SH-SY5Y (cell line): ENCODE data around the gene ZNF618.

Experiments used
- GATA2 ChIP-seq: IDR thresholded peaks from 2 replicates; pipeline ENCODE4 v1.6.1; 2011; ENCODE audit warnings: mild to moderate bottlenecking, low read depth, low read length
- GATA3 ChIP-seq: IDR thresholded peaks from 2 replicates; pipeline ENCODE4 v1.6.1; 2011; ENCODE audit warnings: low read depth, mild to moderate bottlenecking, low read length, moderate library complexity

- TF ChIP-seq GATA2 (no peak), GATA3 (no peak)
Measured at GRCh38 chr9:114005371-114006154, 129.5 kb downstream of the ZNF618 start.
